BLaER1 (cell line): ENCODE measurements around the gene MOGAT1.
"Not testable (repeated sequence)": the region's sequence is repeated elsewhere in the genome, so short reads cannot be mapped to it uniquely, and the experiment has no call there.

Experiments
- H3K27ac ChIP-seq: shearing (Covaris generic); formaldehyde crosslinking; 2 replicates; pipeline ENCODE4 v1.8.1; 2022
- H3K27me3 ChIP-seq: shearing (Covaris generic); formaldehyde crosslinking; 2 replicates; pipeline ENCODE4 v1.8.1; 2022
- H3K36me3 ChIP-seq: shearing (Covaris generic); formaldehyde crosslinking; 2 replicates; pipeline ENCODE4 v1.8.1; 2022
- H3K4me1 ChIP-seq: shearing (Covaris generic); formaldehyde crosslinking; 2 replicates; pipeline ENCODE4 v1.8.1; 2022
- H3K4me2 ChIP-seq: shearing (Covaris generic); formaldehyde crosslinking; 2 replicates; pipeline ENCODE4 v1.8.1; 2022
- H3K4me3 ChIP-seq: shearing (Covaris generic); formaldehyde crosslinking; 2 replicates; pipeline ENCODE4 v1.8.1; 2022
- H3K9ac ChIP-seq: shearing (Covaris generic); formaldehyde crosslinking; 2 replicates; pipeline ENCODE4 v1.8.1; 2022
- H3K9me3 ChIP-seq: shearing (Covaris generic); formaldehyde crosslinking; 2 replicates; pipeline ENCODE4 v1.8.1; 2022
- H4K20me1 ChIP-seq: shearing (Covaris generic); formaldehyde crosslinking; 2 replicates; pipeline ENCODE4 v1.8.1; 2022
- Cebpa-rat ChIP-seq: shearing (Covaris generic); IDR thresholded peaks from 2 replicates; pipeline ENCODE4 v1.8.1; 2022

The MOGAT1 gene

DNA sequence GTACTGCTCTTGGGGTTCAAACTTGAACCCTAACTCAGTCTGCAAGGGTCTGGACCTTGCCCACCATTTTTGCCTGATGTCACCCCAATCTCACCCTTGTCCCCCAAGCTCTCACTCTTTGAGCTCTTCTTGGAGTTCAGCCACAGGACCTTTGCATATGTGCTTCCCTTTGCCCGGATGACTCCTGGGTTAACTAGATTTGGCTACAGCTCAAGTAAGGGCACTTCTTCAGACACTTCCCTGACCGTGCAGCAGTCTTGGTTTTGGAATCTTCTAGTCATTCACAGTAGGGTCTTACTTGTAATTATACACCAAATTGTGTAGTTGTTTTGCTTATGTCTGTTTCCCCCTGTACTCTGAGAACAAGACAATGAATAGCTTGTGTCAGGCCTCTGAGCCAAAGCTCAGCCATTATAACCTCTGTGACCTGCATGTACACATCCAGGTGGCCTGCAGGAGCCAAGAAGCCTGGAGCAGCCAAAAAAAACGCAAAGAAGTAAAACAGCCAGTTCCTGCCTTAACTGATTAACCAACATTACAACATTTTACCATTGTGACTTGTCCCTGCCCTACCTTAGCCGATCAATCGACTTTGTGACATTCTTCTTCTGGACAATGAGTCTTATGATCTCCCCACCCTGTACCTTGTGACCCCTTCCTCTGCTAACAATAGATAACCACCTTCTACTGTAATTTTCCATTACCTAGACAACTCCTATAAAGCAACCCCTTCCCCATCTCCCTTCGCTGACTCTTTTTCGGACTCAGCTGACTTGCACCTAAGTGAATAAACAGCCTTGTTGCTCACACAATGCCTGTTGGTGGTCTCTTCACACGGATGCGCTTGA lies 1.0 kb upstream of the MOGAT1 start:
- Histone ChIP-seq H3K4me2 (no peak overlapping the region), H3K4me1 (no peaks in the 10 kb centered on the region), H3K9me3 (peaks cover 11% of the 10 kb centered on the region), H3K27ac (no peak overlapping the region), H3K27me3 (no peaks in the 10 kb centered on the region), H3K36me3 (no peaks in the 10 kb centered on the region), H3K9ac (no peak overlapping the region), H3K4me3 (no peak overlapping the region), H4K20me1 (no peaks in the 10 kb centered on the region)
- no peak for TF ChIP-seq Cebpa-rat

DNA sequence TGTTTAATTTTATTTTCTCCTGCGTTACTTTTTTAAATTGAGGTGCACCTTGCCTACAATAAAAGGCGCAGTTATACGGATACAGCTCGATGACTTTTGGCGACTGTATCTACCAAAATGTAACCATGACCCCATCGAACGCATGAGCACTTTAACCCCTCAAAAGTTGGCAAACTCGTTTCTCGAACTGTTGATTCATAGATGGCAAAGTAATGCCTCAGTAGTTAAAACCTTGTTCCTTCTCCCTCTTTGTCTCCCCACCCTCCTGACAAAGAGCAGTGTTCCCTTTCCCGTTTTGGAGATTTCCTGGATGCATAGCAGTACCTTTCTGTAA lies 577 bp downstream of the MOGAT1 start:
- Histone ChIP-seq H3K27ac (no peak overlapping the region), H3K9ac (no peak overlapping the region), H3K9me3 (peaks cover 11% of the 10 kb centered on the region), H3K27me3 (no peaks in the 10 kb centered on the region), H4K20me1 (no peaks in the 10 kb centered on the region), H3K4me1 (no peaks in the 10 kb centered on the region), H3K36me3 (no peaks in the 10 kb centered on the region), H3K4me2 (no peak overlapping the region), H3K4me3 (no peak overlapping the region)
- no peak for TF ChIP-seq Cebpa-rat

- Histone ChIP-seq H3K4me2 (no peak overlapping the region), H3K9ac (no peak overlapping the region), H3K9me3 (peaks cover 11% of the 10 kb centered on the region), H3K36me3 (no peaks in the 10 kb centered on the region), H3K27ac (no peak overlapping the region), H3K4me1 (no peaks in the 10 kb centered on the region), H4K20me1 (no peaks in the 10 kb centered on the region), H3K27me3 (no peaks in the 10 kb centered on the region), H3K4me3 (no peak overlapping the region)
- TF ChIP-seq Cebpa-rat: no peak
These were observed 1.8 kb downstream of the MOGAT1 start for GRCh38 chr2:222673273-222673672.

- no peak overlapping the region for H3K4me2 ChIP-seq
- no peak overlapping the region for H3K9ac ChIP-seq
- no peak for TF ChIP-seq Cebpa-rat
These were observed 2.4 kb downstream of the MOGAT1 start for GRCh38 chr2:222673883-222674282.

GRCh38 chr2:222677981-222678380 lies 6.5 kb downstream of the MOGAT1 start:
- no peak overlapping the region for H3K27ac ChIP-seq
- no peaks in the 10 kb centered on the region for H3K27me3 ChIP-seq
- no peak for TF ChIP-seq Cebpa-rat
- H3K4me1 ChIP-seq: no peaks in the 10 kb centered on the region
- H3K4me2 ChIP-seq: no peak overlapping the region
- no peak overlapping the region for H3K4me3 ChIP-seq
- H3K9ac ChIP-seq: no peak overlapping the region
- H4K20me1 ChIP-seq: no peaks in the 10 kb centered on the region
- H3K36me3 ChIP-seq: no peaks in the 10 kb centered on the region
- H3K9me3 ChIP-seq: no peaks in the 10 kb centered on the region

More at GRCh38 chr2:222673883-222674282, 2.4 kb downstream of the MOGAT1 start:
- H3K27me3 ChIP-seq: no peaks in the 10 kb centered on the region
- H3K4me1 ChIP-seq: no peaks in the 10 kb centered on the region
- H4K20me1 ChIP-seq: no peaks in the 10 kb centered on the region
- no peaks in the 10 kb centered on the region for H3K36me3 ChIP-seq
- H3K27ac ChIP-seq: no peak overlapping the region
- no peak overlapping the region for H3K4me3 ChIP-seq
- H3K9me3 ChIP-seq: peaks cover 11% of the 10 kb centered on the region

GRCh38 chr2:222683805-222684204 lies 12.3 kb downstream of the MOGAT1 start:
- H3K36me3 ChIP-seq: no peaks in the 10 kb centered on the region
- no peaks in the 10 kb centered on the region for H3K4me1 ChIP-seq
- H3K27me3 ChIP-seq: no peaks in the 10 kb centered on the region
- no peak for TF ChIP-seq Cebpa-rat
- no peaks in the 10 kb centered on the region for H3K9me3 ChIP-seq
- H4K20me1 ChIP-seq: no peaks in the 10 kb centered on the region
- no peak overlapping the region for H3K4me3 ChIP-seq
- H3K9ac ChIP-seq: no peak overlapping the region
- no peak overlapping the region for H3K4me2 ChIP-seq
- H3K27ac ChIP-seq: no peak overlapping the region

- H4K20me1 ChIP-seq: no peaks in the 10 kb centered on the region
These were observed 14.8 kb downstream of the MOGAT1 start for GRCh38 chr2:222686086-222686750.

GRCh38 chr2:222688917-222689316 lies 17.5 kb downstream of the MOGAT1 start:
- Histone ChIP-seq H3K9me3 (no peaks in the 10 kb centered on the region), H3K36me3 (no peaks in the 10 kb centered on the region), H3K9ac (no peak overlapping the region), H3K27me3 (no peaks in the 10 kb centered on the region), H3K4me2 (no peak overlapping the region), H4K20me1 (no peaks in the 10 kb centered on the region), H3K27ac (no peak overlapping the region), H3K4me1 (peaks cover 4% of the 10 kb centered on the region; the same call in 1 of the 2 replicates), H3K4me3 (no peak overlapping the region)
- no peak for TF ChIP-seq Cebpa-rat

More at GRCh38 chr2:222686086-222686750, 14.8 kb downstream of the MOGAT1 start:
- H3K9ac ChIP-seq: no peak overlapping the region
- H3K4me2 ChIP-seq: no peak overlapping the region
- no peak overlapping the region for H3K4me3 ChIP-seq
- H3K9me3 ChIP-seq: no peaks in the 10 kb centered on the region
- H3K36me3 ChIP-seq: no peaks in the 10 kb centered on the region
- no peak overlapping the region for H3K27ac ChIP-seq
- no peaks in the 10 kb centered on the region for H3K27me3 ChIP-seq
- H3K4me1 ChIP-seq: peaks cover 4% of the 10 kb centered on the region; the same call in 1 of the 2 replicates
- no peak for TF ChIP-seq Cebpa-rat

GRCh38 chr2:222689322-222689721 lies 17.9 kb downstream of the MOGAT1 start:
- no peaks in the 10 kb centered on the region for H3K27me3 ChIP-seq
- no peak overlapping the region for H3K9ac ChIP-seq
- no peak for TF ChIP-seq Cebpa-rat
- peaks cover 4% of the 10 kb centered on the region; the same call in 1 of the 2 replicates for H3K4me1 ChIP-seq
- H3K36me3 ChIP-seq: no peaks in the 10 kb centered on the region
- no peaks in the 10 kb centered on the region for H4K20me1 ChIP-seq
- no peaks in the 10 kb centered on the region for H3K9me3 ChIP-seq
- no peak overlapping the region for H3K27ac ChIP-seq
- no peak overlapping the region for H3K4me2 ChIP-seq
- no peak overlapping the region for H3K4me3 ChIP-seq

DNA sequence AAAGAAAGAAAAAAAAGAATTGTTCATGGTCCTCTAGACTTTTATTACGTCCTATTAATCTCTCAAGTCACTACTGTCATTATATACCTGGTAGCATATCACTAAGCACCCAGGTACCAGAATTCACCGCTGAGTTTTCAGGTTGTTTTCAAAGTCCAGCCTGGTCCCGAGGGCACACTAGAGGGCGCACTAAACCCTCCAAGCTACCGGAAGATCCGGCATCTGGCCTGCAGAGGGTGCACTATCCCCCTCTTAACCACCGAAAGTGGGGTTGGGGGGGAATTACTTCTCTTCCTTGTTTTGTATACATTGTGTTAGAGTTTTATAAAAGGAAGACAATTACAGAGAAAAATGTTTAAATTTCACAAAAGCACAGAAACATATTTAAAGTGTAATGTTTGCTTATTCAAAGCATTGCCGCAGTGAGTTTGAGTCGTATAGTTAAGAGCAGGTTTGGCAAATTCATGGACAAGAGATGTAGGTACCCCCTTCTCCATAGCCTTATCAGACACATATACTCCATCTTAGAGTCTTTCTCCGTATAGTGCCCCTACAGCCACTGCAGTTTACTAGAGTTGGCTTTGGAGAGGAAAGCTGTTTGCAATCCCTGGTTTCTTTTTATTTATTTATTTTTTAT lies 19.2 kb downstream of the MOGAT1 start:
- no peak for TF ChIP-seq Cebpa-rat

GRCh38 chr2:222693413-222693812 lies 22.0 kb downstream of the MOGAT1 start:
- H3K4me1 ChIP-seq, H3K27ac ChIP-seq, H3K4me3 ChIP-seq, H4K20me1 ChIP-seq, H3K36me3 ChIP-seq, H3K9me3 ChIP-seq, H3K4me2 ChIP-seq, H3K27me3 ChIP-seq, H3K9ac ChIP-seq: not testable (repeated sequence)

More for the DNA sequence above, 19.2 kb downstream of the MOGAT1 start:
- Histone ChIP-seq H3K36me3 (no peaks in the 10 kb centered on the region), H3K9ac (no peak overlapping the region), H4K20me1 (no peaks in the 10 kb centered on the region), H3K4me3 (no peak overlapping the region), H3K27ac (no peak overlapping the region), H3K4me1 (peaks cover 4% of the 10 kb centered on the region; the same call in 1 of the 2 replicates), H3K9me3 (no peaks in the 10 kb centered on the region), H3K27me3 (no peaks in the 10 kb centered on the region), H3K4me2 (no peak overlapping the region)
